Neural cell (in vitro differentiated cells): ENCODE data around the gene GTPBP3. TPM values are rescaled to one million over a fixed set of nuclear protein-coding genes. Genes with fewer than 3 reads are reported as not detected.

Experiments used
- H2AFZ ChIP-seq: fragments of 200-600, 300-800 bp; sonication (generic), shearing (Covaris generic); 2 replicates; pipeline ENCODE4 v1.6.0; 2014; ENCODE audit warnings: low read depth, mild to moderate bottlenecking, antibody characterized with exemption, low read length, moderate library complexity
- H3F3A ChIP-seq: fragments of 200-600 bp; shearing (Covaris generic); 2 replicates; pipeline ENCODE4 v1.6.1; 2016; ENCODE audit warnings: mild to moderate bottlenecking, moderate library complexity, mixed read lengths, antibody characterized with exemption, low read length; ENCODE audit not compliant: insufficient read depth, poor library complexity, severe bottlenecking
- H3K27ac ChIP-seq: fragments of 200-600, 300-800 bp; sonication (generic), shearing (Covaris generic); 2 replicates; pipeline ENCODE4 v1.5.1; 2014; ENCODE audit warnings: mild to moderate bottlenecking, low read length, moderate library complexity
- H3K27me3 ChIP-seq: fragments of 300-800, 200-600 bp; sonication (generic), shearing (Covaris generic); 2 replicates; pipeline ENCODE4 v1.6.0; 2014; ENCODE audit warnings: mild to moderate bottlenecking, low read depth, low read length, moderate library complexity; ENCODE audit not compliant: insufficient read depth
- H3K36me3 ChIP-seq: fragments of 300-800, 200-600 bp; sonication (generic), shearing (Covaris generic); 2 replicates; pipeline ENCODE4 v1.5.1; 2014; ENCODE audit warnings: mild to moderate bottlenecking, antibody characterized with exemption, low read length, moderate library complexity; ENCODE audit not compliant: insufficient read depth
- H3K4me2 ChIP-seq: fragments of 300-800, 200-600 bp; sonication (generic), shearing (Covaris generic); 2 replicates; pipeline ENCODE4 v1.6.0; 2014; ENCODE audit warnings: mild to moderate bottlenecking, low read length
- H3K4me3 ChIP-seq: fragments of 300-800, 200-600 bp; sonication (generic), shearing (Covaris generic); 2 replicates; pipeline ENCODE4 v1.5.1; 2014; ENCODE audit warnings: mild to moderate bottlenecking, low read length, moderate library complexity
- H3K79me2 ChIP-seq: fragments of 200-600 bp; shearing (Covaris generic); replicated peaks from 2 replicates; pipeline ENCODE4 v1.6.0; 2014; ENCODE audit warnings: mild to moderate bottlenecking, low read length, moderate library complexity; ENCODE audit not compliant: insufficient read depth
- H3K9ac ChIP-seq: fragments of 300-800, 200-600 bp; sonication (generic), shearing (Covaris generic); 2 replicates; pipeline ENCODE4 v1.6.1; 2016; ENCODE audit warnings: mild to moderate bottlenecking, low read length, mixed read lengths
- H3K9me2 ChIP-seq: fragments of 200-600 bp; shearing (Covaris generic); 2 replicates; pipeline ENCODE4 v1.6.1; 2016; ENCODE audit warnings: mild to moderate bottlenecking, low read length, mixed read lengths; ENCODE audit not compliant: insufficient read depth
- H3K9me3 ChIP-seq: fragments of 200-600, 300-800 bp; sonication (generic), shearing (Covaris generic); 2 replicates; pipeline ENCODE4 v1.6.1; 2016; ENCODE audit warnings: mild to moderate bottlenecking, mixed run types, low read length, moderate library complexity, mixed read lengths
- H4K20me1 ChIP-seq: fragments of 200-600 bp; shearing (Covaris generic); 2 replicates; pipeline ENCODE4 v1.6.1; 2016; ENCODE audit warnings: mild to moderate bottlenecking, mixed run types; ENCODE audit not compliant: insufficient read depth
- CTCF ChIP-seq: fragments of 450-650 bp; IDR thresholded peaks from 2 replicates; pipeline ENCODE4 v1.5.1; 2014; ENCODE audit warnings: antibody characterized with exemption, mild to moderate bottlenecking, moderate library complexity; ENCODE audit not compliant: poor library complexity, severe bottlenecking
- EP300 ChIP-seq: fragments of 450-650 bp; conservative IDR thresholded peaks from 2 replicates; pipeline ENCODE4 v1.6.1; 2014; ENCODE audit warnings: antibody characterized with exemption, mild to moderate bottlenecking, moderate library complexity; ENCODE audit not compliant: poor library complexity, severe bottlenecking
- EZH2 ChIP-seq: fragments of 200-600, 300-800 bp; shearing (Covaris generic), sonication (generic); IDR thresholded peaks from 2 replicates; pipeline ENCODE4 v1.6.1; 2014; ENCODE audit warnings: antibody characterized with exemption, low read length, borderline replicate concordance, mild to moderate bottlenecking; ENCODE audit not compliant: insufficient read depth, poor library complexity, severe bottlenecking
- MXI1 ChIP-seq: fragments of 450-650 bp; conservative IDR thresholded peaks from 2 replicates; pipeline ENCODE4 v1.6.1; 2014; ENCODE audit warnings: antibody characterized with exemption, mild to moderate bottlenecking; ENCODE audit not compliant: poor library complexity, severe bottlenecking
- POLR2AphosphoS5 ChIP-seq: IDR thresholded peaks from 2 replicates; pipeline ENCODE4 v1.6.1; 2012
- RAD21 ChIP-seq: fragments of 450-650 bp; conservative IDR thresholded peaks from 2 replicates; pipeline ENCODE4 v1.6.1; 2014; ENCODE audit warnings: antibody characterized with exemption, mild to moderate bottlenecking, moderate library complexity
- SMC3 ChIP-seq: fragments of 450-650 bp; conservative IDR thresholded peaks from 2 replicates; pipeline ENCODE4 v1.6.1; 2014; ENCODE audit warnings: antibody characterized with exemption, mild to moderate bottlenecking, moderate library complexity; ENCODE audit not compliant: poor library complexity
- TAF1 ChIP-seq: IDR thresholded peaks from 2 replicates; pipeline ENCODE4 v1.6.1; 2012; ENCODE audit warnings: low read depth
- polyA plus RNA-seq: library from polyadenylated mRNA; depleted of rRNA; stranded (reverse); fragments of >200 nt; gene quantifications from 2 replicates; pipeline ENCODE4 v1.2.3, GENCODE V29; 2014
- TF ChIP-seq, protein P1 (sequence below): IDR thresholded peaks from 2 replicates; pipeline ENCODE4 v1.6.1; 2012; ENCODE audit warnings: borderline replicate concordance

Gene GTPBP3
- polyA plus RNA-seq, 1 donor from 2014 or later: 25.6 TPM

DNA sequence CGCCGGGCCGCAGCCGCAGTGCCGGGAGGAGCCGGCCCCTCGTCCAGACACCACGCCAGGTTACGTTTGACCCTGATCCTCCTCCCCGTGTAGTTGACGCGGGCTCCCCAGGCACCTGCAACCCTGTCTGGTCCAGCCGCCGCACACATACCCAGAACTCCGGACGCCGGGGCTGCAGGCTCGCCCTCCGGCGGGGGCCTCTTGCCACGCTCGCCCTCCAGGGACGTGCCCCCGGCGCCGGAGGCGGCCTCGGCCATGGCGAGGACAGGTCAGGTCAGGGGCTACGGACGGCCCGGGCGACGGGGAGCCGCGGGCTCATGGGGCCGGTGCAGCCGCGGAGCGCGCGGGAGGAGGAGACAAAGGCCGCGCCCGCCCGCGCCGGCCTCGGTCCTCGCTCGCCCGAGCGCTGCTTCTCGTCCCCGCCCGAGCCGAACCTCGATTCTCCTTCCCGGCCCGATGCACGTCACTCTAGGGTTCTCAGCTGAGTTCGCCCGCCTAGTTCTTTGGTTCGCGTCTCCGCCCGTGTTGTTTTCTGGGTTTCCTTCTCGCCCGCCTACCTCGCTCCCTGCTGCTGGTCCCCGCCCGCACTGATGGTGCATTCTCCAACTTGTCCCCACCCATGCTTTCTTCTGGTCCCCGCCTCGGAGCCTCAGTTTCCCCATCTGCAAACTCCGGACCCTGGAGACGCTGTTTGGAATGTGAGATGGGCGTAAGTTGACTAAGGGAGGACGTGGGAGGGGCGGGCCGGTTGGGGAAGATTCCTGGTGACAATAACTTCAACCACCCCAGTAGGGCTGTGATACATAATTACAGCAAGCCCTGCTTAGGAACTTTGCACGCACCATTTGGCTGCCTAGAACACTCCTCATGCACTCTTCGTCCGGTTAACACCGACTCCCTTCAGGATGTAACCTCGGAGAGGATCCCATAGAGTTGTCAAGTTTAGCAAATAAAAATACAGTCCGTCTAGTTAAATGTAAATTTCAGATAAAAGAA is 2.6 kb upstream of the GTPBP3 start, which contains the start of gene ANO8:
Gene ANO8 (minus strand): TSS at position 442 of the 996 bp plus-strand sequence. CDS start 185 bp downstream, at position 257.
- Histone ChIP-seq H3K9ac (peak within 1 kb of the TSS; percentile 94), H3K4me2 (peak within 1 kb of the TSS; percentile 49), H3F3A (peaks cover 6% of the 10 kb centered on the region), H2AFZ (peak within 1 kb of the TSS; percentile 80), H3K9me3 (no peaks in the 10 kb centered on the region), H3K79me2 (peaks cover 7% of the 10 kb centered on the region), H3K27ac (peak within 1 kb of the TSS; percentile 76), H3K27me3 (no peaks in the 10 kb centered on the region), H3K4me3 (peak within 1 kb of the TSS; percentile 91), H4K20me1 (no peaks in the 10 kb centered on the region), H3K36me3 (no peaks in the 10 kb centered on the region), H3K9me2 (no peaks in the 10 kb centered on the region)
- TF ChIP-seq TAF1: no peak
- TF ChIP-seq, protein P1, sequence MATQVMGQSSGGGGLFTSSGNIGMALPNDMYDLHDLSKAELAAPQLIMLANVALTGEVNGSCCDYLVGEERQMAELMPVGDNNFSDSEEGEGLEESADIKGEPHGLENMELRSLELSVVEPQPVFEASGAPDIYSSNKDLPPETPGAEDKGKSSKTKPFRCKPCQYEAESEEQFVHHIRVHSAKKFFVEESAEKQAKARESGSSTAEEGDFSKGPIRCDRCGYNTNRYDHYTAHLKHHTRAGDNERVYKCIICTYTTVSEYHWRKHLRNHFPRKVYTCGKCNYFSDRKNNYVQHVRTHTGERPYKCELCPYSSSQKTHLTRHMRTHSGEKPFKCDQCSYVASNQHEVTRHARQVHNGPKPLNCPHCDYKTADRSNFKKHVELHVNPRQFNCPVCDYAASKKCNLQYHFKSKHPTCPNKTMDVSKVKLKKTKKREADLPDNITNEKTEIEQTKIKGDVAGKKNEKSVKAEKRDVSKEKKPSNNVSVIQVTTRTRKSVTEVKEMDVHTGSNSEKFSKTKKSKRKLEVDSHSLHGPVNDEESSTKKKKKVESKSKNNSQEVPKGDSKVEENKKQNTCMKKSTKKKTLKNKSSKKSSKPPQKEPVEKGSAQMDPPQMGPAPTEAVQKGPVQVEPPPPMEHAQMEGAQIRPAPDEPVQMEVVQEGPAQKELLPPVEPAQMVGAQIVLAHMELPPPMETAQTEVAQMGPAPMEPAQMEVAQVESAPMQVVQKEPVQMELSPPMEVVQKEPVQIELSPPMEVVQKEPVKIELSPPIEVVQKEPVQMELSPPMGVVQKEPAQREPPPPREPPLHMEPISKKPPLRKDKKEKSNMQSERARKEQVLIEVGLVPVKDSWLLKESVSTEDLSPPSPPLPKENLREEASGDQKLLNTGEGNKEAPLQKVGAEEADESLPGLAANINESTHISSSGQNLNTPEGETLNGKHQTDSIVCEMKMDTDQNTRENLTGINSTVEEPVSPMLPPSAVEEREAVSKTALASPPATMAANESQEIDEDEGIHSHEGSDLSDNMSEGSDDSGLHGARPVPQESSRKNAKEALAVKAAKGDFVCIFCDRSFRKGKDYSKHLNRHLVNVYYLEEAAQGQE: no peak
- no peak for TF ChIP-seq CTCF
- no peak for TF ChIP-seq RAD21
- peak; percentile 69 for TF ChIP-seq MXI1
- no peak for TF ChIP-seq EZH2
- peak; percentile 81 for TF ChIP-seq POLR2AphosphoS5
- TF ChIP-seq EP300: peak; percentile 45
- TF ChIP-seq SMC3: no peak

GRCh38 chr19:17335575-17335974 is 1.8 kb upstream of the GTPBP3 start:
- Histone ChIP-seq H3K27ac (no peak overlapping the region), H3K4me3 (no peak overlapping the region), H3K27me3 (no peaks in the 10 kb centered on the region), H2AFZ (no peak overlapping the region), H3F3A (peaks cover 6% of the 10 kb centered on the region), H3K9ac (no peak overlapping the region), H3K36me3 (no peaks in the 10 kb centered on the region), H3K79me2 (peaks cover 7% of the 10 kb centered on the region), H3K9me3 (no peaks in the 10 kb centered on the region), H3K4me2 (no peak overlapping the region), H3K9me2 (no peaks in the 10 kb centered on the region), H4K20me1 (no peaks in the 10 kb centered on the region)
- TF ChIP-seq CTCF: no peak
- no peak for TF ChIP-seq RAD21
- no peak for TF ChIP-seq SMC3
- TF ChIP-seq EZH2: no peak
- TF ChIP-seq, protein P1: no peak
- no peak for TF ChIP-seq TAF1
- TF ChIP-seq POLR2AphosphoS5: no peak
- TF ChIP-seq EP300: no peak
- no peak for TF ChIP-seq MXI1
